ENCODE results near the gene SH2D1B.
"Not testable (repeated sequence)": the region's sequence is repeated elsewhere in the genome, so short reads cannot be mapped to it uniquely, and the experiment has no call there.

Gene SH2D1B

DNA sequence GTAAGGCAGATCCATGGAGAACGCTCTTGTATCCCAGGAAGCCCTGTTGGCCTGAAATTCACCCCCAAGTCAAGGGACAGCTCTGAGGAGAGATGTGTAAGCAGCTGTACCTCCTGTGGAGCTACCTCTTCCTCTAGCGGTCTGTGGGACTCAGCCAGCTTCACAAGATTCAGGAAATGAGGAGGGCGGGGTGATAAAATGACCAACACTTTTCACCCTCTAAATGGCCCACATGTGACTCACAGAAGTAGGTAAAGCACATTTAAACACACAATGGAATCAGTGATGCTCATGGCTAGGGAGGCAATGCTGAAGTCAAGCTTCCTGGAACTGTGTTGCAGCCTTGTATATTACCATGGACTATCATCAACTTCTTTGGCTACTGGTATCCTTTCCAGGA lies at the start of gene SH2D1B:
Gene SH2D1B, minus strand, starts transcription at position 135 of the 400 bp plus-strand sequence. Its CDS starts 120 bp downstream, at position 15.
- no peak for DNase-seq

DNA sequence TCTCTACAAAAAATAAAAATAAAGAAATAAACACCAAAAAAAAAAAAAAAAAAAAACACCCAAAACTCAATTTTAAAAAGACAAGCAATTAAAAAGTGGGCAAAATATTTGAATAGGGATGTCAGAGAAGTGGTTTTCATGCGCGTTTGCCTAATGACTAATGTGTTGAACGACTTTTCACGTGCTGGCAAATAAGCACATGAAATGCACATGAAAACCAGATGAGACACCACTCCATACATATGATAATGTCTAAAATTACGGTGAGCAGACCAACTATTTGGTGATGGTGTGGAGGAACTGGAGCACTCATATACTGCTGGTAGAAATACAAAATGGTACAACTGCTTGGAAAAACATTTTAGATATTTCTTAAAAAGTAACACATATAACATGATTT lies 46.3 kb upstream of the SH2D1B start:
- no peak for DNase-seq

DNA sequence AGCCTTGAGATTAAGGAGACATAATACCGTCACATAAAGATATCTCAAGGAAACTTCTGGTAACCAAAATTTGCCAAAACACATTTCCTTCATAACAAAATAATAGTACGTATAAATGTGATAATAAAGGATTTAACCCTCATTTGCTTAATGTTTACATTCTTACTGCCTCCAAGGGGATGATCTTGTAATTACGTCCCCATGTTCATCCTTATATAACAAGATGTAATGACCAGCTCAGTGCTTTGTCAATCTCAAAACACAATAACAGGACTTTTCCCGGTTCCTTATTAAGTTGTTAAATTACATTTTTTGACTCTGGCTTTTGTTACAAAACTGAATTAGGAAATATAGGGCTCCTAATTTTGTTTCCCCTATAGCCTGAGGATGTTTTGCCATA lies 44.4 kb upstream of the SH2D1B start:
- DNase-seq: no peak

DNA sequence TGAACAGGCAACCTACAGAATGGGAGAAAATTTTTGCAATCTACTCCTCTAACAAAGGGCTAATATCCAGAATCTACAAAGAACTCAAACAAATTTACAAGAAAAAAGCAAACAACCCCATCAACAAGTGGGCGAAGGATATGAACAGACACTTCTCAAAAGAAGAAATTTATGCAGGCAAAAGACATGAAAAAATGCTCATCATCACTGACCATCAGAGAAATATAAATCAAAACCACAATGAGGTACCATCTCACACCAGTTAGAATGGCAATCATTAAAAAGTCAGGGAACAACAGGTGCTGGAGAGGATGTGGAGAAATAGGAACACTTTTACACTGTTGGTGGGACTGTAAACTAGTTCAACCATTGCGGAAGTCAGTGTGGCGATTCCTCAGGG lies 42.4 kb upstream of the SH2D1B start:
- not testable (repeated sequence) for DNase-seq

DNA sequence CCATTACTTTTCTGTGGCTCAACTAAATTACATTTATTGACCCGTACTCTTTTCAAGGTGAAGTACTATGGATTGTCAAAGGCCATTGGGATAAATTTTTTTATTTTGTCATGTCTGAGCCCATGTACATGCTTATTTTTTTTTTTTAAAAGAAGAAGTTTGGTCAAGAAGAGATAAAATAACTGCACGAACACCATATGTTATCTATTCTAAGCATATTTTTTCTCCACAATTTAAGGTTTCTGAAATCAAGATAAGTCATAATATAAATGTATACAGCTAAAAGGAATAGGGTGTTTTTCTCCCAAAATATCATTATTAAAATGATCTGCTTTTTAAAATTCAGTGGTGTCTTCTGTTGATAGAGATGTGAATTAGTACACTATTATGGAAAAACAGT lies 35.0 kb upstream of the SH2D1B start:
- DNase-seq: no peak

DNA sequence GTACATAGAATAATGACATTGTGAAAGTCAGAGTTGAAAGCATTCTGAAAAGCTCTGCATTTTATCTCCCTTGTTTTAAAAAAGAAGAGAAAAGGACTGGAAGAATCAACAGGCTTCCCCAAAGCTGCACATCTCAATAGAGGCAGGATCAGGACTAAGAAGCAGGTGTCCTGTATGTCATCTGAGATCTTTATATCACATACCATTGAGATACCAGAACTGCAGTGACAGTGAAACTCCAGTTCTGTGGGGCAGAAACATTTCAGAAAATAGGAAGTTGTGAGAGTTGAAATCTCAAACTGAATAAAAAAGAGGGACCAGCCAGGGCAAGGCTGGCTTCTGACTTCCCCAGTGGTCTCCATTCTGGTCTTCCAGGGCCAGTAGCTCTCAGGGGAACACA lies 33.0 kb upstream of the SH2D1B start:
- no peak for DNase-seq

DNA sequence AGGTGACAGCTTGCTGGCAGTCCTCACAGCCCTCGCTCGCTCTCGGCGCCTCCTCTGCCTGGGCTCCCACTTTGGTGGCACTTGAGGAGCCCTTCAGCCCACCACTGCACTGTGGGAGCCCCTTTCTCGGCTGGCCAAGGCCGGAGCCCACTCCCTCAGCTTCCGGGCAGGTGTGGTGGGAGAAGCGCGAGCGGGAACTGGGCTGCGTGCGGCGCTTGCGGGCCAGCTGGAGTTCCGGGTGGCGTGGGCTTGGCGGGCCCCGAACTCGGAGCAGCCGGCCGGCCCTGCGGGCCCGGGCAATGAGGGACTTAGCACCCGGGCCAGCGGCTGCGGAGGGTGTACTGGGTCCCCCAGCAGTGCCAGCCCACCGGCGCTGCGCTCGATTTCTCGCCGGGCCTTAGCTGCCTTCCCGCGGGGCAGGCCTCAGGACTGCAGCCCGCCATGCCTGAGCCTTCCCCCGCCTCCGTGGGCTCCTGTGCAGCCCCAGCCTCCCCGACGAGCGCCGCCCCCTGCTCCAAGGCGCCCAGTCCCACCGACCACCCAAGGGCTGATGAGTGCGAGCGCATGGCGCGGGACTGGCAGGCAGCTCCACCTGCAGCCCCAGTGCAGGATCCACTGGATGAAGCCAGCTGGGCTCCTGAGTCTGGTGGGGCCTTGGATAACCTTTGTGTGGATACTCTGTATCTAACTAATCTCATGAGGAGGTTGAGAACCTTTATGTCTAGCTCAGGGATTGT lies 21.2 kb upstream of the SH2D1B start:
- DNase-seq: not testable (repeated sequence)

DNA sequence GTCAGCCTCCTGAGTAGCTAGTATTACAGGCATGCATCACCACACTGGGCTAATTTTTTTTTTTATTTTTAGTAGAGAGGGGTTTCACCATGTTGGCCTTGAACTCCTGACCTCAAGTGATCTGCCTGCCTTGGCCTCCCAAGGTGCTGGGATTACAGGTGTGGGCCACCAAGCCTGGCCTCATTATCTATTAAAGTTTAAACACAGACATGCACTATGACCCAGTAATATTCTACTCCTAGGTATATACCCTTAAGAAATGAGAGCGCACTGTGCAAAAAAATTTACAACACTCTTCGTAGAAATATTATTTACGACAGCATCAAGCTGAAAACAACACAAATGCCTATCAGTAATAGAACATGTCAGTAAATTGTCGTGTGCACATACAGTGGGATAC lies 18.6 kb upstream of the SH2D1B start:
- DNase-seq: no peak

DNA sequence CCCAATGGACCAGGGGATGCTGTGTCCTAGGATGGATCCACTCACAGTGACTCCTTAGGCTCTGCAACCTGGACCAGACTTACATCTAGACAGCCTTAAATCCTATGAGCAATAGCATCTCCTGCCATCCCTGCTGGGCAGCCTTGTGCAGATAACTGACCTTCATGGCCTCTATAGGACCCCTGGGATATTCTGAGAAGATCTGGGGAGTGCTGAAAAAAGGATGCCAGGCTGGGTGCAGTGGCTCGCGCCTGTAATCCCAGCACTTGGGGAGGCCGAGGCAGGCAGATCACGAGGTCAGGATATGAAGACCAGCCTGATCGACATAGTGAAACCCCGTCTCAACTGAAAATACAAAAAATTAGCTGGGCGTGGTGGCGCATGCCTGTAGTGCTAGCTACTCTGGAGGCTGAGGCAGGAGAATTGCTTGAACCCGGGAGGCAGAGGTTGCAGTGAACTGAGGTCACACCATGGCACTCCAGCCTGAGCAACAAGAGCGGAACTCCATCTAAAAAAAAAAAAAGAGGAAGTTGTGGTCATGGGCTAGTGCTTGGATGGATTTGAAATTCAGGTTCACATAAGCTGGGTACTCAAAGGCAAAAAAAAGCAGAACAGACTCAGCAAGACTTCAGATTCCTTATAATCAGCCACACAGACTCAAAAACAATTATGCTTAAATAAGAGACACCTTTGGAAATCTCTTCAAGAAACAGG lies 10.9 kb upstream of the SH2D1B start:
- no peak for DNase-seq

- DNase-seq: no peak
These were observed 9.6 kb upstream of the SH2D1B start for GRCh38 chr1:162421258-162422164.

DNA sequence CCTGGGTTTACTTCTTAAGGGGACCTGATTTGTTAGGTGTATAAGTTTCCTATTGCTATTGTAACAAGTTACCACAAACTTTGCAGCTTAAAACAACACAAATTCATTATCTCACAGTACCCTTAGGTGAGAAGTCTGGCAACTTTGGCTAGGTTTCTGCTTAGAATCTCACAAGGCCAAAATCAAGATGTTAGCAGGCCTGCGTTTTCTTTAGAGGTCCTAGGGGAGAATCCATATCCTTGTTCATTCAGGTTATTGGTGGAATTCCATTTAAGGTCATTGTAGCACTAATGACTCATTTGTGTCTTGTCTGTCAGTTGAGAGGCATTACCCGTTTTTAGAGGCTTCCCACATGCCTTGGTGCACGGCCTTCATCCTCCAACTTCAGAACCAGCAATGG lies 8.2 kb upstream of the SH2D1B start:
- no peak for DNase-seq

GRCh38 chr1:162419450-162419931 lies 7.6 kb upstream of the SH2D1B start:
- DNase-seq: not testable (repeated sequence)

DNA sequence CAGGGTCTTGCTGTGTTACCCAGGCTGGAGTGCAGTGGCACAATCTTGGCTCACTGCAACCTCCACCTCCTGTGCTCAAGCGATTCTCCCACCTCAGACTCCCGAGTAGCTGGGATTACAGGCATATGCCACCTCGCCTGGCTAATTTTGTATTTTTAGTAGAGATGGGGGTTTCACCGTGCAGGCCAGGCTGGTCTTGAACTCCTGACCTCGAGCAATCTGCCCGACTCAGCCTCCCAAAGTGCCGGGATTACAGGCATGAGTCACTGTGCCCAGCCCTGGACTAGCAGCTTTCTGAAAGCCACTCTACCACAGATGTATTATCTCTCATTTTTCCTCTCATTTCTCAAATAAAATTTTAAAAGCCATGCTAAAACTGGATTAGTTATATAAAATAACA lies 6.6 kb upstream of the SH2D1B start:
- not testable (repeated sequence) for DNase-seq

DNA sequence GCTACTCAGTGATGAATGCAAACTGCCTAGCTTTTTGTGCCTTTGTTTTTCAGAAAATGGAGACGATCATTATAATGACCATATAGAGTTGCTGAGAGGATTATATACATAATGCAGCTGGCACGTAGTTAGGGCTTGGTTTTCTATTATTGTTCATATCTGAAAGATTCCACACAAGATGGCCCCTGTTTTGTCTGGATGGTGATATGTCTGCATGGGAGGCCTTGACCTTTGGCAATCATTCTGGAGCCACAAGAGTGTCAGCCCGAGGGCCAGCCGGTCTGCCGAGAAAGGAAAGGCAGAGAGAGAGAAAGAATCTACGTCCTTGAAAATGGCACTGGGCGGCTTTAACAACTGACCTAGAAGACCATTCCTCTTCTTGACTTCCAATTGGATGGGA lies 5.7 kb upstream of the SH2D1B start:
- DNase-seq: no peak

DNA sequence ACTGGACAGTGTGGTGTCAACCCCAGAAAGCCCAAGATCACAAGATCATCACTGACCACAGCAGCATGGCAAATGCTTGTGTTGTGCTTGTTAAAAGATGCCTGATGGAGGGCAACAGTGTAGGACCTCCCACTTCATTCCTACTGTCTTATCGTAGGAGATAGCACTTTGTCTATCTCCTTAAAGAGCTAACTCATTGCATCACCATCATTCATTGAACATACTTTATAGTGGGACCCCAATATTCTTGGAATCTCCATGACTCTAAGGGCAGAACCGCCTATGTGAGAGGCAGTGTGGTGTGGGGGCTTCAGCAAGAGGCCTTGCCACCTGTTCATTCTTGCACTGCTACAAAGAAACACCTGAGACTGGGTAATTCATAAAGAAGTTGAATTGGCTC lies 5.0 kb upstream of the SH2D1B start:
- no peak for DNase-seq

DNA sequence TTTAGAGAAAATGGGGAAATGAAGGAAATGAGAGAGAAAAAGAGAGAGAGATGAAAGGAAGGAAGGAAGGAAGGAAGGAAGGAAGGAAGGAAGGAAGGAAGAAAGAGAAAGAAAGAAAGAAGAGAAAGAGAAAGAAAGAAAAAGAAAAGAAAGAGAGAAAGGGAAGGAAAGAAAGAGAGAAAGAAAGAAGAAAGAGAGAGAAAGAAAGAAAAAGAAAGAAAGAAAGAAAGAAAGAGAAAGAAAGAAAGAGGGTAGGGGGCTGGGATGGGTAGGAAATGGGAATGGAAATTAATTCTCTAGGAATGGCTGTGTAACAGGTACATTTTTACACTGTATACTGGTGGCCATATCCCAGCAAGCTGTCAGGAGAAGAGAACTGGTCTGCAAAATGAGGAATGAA lies 4.3 kb upstream of the SH2D1B start:
- no peak for DNase-seq

GRCh38 chr1:162407539-162407938 lies 4.4 kb downstream of the SH2D1B start:
- DNase-seq: no peak

GRCh38 chr1:162406811-162407210 lies 5.1 kb downstream of the SH2D1B start:
- DNase-seq: no peak

DNA sequence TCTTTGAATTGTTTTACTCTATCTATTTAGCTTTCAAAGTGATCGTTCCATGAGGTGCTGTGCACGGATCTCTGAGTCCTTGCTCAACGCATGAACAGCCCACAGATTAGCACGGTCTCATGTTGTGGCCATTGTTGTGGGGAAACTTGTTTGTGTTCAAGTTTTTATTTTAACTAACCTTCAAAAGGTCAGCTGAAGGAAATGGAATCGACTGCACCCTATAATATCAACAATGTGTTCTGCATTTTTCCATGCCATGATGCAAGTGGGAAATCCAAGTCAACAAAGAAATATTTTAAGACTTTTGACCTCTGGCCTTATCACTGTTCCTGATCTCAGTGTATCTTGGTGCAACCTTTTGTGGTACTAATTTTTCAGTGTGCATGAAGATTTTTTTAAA lies 6.1 kb downstream of the SH2D1B start:
- DNase-seq: no peak

DNA sequence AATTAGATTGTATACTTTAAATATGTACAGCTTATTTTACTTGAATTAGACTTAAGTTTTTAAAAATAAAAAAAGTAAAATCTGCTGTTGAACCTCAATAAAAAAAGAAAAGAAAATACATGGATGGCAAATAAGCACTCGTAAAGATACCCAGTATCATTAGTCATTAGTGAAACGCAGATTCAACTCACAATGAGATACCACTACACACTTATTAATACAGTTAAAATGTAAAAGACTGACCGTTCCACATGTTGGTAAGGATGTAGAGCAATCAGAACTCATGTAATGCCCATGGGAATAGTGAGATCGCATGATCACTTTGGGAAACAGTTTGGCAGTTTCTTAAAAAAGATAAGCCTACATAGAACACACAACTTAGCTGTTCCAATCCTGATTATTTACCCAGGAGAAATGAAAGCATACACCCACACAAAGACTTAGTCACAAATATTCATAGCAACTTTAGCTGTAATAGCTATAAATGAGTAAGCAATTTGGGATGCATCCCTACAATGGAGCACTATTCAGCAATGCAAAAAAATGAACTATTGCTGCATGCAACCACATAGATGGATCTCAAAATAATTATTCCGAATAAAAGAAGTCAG lies 7.3 kb downstream of the SH2D1B start:
- DNase-seq: no peak

- DNase-seq: no peak
These were observed 11.1 kb downstream of the SH2D1B start for GRCh38 chr1:162400790-162401355.

DNA sequence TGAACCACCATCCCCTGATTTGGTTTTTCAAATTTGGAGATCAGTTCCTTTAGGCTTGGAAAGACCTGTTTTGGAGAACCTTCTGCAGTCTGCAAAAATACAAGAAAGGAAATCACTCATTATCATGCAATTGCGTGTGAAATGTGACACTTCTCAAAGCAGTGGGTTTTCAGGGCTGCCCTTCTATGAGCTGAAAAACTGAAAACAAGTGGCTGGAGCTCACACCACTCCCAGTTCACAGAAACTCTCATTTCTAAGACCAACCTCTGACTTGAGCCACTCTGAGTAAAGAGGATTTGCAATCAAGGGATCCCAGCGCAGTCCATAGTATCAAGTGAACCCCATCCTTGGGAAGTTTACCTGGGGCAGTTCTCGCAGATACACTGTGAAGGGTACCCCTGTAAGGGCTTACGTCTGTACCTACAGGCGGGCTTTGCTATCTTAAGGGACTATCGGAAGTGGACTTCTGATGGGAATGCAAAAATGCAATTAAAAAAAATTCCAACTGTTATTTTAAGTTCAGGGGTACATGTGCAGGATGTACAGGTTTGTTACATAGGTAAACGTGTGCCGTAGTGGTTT lies 12.8 kb downstream of the SH2D1B start:
- DNase-seq: no peak
